NCI-H345 (cell line): ENCODE data around the gene MTURN.

Source experiments
- DNase-seq: peaks from one replicate; lab custom pipeline; 2025; lab: John Stamatoyannopoulos, UW

MTURN gene

DNA sequence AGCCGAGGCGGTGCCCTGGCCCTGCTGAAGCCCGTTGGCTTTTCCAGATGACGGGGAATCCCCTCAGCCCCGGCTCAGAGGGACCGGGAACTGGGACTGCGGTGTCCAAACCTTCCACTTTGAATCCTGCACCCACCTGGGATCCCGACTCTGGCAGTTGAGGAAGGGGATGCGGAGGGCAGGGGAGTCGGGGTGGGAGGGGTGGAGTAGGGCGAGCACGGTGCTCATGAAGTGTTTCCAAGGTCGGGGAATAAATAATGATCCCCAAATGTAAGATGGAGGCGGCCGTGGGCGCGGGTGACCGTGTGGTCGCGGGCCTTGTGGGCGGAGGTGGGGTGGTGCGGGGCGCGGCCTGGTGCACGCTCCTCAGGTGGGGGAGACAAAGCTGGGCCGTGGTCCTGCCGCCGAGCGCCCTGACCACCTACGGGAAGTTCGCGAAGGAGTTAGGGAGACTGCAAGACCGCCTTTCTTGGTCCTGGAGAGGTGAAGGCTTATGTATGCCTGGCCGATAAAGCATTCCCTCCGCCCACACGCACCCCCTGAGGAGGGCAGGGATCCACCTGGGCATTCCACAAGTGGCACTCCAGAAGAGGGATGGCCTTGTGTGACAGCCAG lies 1.4 kb downstream of the MTURN start:
- DNase-seq, result peak; percentile 76

GRCh38 chr7:30136743-30137485 lies 2.1 kb downstream of the MTURN start:
- DNase-seq, result no peak

DNA sequence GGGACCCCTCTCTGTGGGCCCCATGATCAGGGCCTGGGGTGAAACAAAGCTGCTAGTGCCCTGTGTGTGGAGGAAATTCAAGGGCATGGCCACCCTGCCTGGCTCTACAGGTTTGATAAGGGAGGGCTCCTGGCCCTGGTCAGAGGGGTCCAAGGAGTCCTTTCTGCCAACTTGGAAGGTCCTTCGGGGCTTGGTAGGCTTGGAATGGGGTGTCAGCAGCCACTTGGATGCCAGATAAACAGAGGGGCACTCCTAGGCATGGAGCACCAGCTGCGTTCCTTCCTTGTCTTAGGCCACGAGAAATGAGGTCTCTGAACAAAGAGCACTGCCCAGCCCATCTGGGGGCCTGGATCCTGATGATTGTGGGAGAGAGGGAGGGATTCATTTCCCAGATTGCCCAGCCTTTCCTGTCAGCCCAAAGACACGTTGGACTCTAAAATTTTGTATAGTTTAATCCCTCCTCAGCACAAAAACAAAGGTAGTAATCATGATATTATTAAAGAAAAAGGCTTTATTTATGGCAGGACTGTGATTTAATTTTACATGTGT lies 5.1 kb downstream of the MTURN start:
- no peak for DNase-seq

DNA sequence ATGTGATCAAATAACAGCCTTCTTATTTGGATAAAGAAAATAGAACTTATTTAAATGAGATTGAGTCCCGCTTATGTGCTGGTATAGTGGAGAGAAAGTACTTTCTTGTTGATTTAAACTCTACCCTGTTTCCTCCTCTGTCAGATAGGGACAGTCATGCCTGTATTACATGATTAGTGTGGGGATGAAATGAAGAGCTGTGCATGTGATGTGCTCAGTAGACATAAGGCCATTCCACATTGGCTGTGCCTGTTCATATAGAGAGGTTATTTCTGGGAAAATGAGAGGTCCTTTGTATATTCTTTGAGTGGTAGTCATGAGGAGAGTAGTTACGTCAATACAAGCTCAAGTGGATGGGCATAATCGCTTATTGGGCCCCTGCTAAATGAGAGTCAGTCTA lies 5.7 kb downstream of the MTURN start:
- DNase-seq, result no peak

DNA sequence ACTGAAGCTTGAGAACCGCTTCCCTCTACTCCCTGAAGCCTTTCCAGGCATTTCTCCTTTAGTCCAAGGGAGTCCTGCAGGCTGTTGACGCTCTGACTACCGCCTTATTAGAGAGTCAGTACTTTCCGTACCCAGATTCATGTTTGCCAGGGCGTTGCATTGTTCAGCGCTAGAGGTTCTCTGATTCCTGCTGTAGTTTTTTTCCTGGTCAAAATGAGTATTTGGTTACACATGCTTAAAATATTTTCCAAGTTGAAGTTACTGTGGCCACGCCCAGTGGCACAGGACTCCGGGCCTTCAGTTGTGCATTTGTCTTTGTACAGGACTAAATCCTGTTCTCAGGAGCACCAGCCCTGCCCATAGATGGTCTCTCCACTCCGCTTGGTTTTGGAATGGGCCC lies 7.9 kb downstream of the MTURN start:
- peak; percentile 46 for DNase-seq

GRCh38 chr7:30143748-30144251 lies 9.0 kb downstream of the MTURN start:
- DNase-seq, result peak; percentile 96

DNA sequence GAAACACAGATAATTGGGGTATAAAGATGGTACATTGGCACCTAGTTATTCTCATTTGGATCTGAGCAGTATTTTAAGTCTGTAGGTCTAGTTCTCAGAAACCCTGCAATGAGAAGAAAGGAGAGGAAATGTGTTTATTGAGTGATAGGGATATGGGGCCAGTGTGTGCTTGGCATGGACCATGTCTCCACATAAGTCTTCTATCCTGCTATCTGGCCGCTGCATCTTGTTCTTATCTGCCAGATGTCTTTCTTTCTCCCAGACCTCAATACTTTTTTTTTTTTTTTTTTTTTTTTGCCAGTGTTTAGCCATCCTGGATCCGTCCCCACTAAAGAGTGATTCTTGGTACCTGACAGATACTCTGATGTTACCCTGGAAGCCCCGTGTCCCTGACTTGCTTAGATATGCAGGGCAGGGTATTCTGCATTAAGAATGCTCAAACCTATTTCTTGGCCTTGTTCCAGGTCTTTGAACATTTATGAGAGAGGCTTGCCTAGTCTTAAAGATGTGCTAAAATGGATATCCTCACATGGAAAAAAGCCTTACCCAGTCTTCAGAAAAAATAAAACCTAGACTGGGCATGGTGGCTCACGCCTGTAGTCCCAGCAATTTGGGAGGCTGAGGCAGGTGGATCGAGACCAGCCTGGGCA lies 10.0 kb downstream of the MTURN start:
- DNase-seq, result no peak

DNA sequence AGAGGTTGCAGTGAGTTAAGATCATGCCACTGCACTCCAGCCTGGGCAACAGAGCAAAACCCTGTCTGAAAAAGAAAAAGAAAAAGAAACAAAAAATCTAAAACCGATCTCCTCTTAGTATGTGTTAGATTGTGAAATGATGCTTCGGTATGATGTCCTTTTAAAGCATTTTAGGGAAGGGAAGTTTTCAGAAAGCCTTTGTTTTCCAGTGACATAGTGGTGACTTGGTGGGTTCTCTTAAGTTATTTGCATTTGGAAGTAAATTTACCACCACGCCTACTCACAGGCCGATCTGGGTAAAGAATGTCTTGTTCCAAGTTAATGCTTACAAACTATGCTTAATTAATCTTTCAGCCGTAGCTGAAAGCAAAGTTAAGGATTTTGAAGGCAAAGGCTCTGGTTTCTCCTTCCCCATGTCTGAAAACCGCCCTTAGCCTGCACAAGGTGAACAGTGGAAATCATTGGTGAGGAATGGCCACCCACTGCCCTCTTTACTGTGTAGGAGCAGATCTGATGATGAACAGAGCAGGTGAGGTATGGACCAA lies 10.7 kb downstream of the MTURN start:
- no peak for DNase-seq

GRCh38 chr7:30146127-30146612 lies 11.4 kb downstream of the MTURN start:
- DNase-seq, result peak; percentile 87

DNA sequence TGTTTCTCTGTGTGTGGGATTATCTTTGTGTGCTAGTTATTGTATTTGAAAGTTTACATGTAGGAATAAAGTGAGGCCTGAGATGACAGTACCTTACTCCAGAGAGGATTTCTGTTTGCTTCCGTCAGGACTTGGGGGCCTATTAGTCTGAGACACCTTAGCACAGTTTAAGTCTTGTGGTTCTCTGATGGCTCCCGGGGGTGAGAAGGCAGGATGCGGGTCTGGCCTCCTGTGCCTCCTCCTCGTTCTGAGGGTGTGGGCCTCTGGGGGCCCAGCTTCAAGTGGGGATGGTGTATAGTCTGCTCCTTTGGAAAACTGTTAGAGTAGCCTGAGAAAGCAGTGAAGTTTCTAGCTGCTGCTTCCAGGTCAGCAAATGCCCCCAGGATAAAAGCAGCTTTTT lies 12.4 kb downstream of the MTURN start:
- DNase-seq, result no peak

DNA sequence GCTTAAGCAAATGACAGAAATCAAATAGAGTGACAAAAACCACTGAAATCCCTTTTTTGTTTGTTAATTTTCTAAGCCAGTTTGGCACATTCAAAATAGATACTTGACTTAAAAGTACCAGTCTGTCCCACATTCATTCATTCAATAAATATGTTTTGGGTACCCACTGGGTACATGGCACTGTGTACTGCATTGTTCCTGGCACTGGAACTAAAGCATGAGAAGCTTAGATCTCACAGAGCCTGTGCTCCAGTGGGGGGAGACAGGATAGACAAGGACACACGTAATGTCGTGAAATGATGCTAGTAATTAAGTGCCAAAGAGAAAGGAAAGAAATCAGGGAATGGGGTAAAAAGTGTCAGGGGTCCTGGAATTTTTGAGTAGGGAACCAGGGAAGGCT lies 13.0 kb downstream of the MTURN start:
- no peak for DNase-seq

DNA sequence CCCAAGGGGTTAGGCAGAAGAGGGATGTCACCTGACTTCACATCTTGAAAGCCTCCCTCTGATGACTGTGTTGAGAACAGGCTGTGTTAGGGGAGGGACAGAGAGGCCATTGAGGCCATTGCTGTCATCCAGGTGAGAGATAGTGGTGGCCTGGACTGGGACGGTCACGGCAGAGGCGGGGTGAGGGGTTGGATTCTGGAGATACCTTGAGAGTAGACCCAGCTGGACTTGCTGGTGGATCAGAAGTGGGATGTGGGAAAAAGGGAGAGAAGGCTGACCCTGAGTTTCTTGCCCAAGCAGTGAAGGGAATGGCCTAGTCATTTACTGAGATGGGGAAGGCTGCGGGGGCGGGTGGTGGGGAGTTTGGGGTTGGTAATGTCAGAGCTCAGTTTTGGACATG lies 13.6 kb downstream of the MTURN start:
- no peak for DNase-seq

- peak; percentile 60 for DNase-seq
Observed at GRCh38 chr7:30148951-30149459, 14.2 kb downstream of the MTURN start.

DNA sequence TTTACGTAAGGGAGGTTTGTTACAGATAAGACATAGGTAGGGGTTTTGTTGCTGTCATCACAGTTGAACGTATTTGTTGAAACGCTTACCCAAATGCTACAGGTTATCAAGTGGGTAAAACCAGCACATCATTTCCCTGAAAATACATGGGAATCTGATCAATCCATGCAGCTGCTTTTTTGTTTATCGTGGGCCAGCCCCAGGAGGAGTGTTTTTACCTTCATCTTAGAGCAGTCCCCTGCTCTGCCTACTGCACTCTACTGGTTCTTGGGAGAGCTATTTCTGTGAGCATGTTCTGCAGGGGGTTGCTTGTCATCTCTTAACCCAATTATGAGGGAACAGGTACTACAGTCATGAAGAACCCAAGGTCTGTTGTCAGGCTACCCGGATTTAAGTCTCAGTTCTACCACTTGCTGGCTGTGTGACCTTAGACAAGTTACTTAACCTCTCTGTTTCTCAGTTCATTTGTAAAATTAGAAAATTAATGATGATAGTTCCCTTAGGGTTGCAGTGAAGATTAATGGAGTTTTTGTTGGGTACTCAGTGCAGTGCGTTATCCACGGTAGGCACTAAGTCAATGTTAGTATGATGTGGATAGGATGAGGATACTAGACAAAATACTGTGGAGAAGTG lies 15.0 kb downstream of the MTURN start:
- DNase-seq, result no peak

DNA sequence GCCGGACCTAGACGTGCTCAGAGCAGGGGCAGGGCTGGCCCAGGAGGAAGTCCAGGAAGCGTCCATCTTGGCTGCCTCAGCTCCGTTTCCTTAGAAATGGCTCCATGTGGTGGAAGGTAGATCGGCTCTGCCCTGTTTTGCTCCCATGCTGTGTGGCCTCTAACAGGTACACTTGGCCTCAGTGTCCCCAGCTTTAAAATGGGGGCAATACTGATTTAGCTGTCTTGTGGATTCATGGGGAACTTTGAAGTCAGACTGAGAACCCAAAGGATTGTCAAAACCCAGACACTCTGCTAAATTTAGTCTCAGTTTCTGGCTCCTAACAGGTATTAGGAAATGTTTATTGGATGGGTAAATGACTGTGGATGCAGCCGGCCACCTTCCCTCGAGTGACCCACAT lies 15.9 kb downstream of the MTURN start:
- no peak for DNase-seq

DNA sequence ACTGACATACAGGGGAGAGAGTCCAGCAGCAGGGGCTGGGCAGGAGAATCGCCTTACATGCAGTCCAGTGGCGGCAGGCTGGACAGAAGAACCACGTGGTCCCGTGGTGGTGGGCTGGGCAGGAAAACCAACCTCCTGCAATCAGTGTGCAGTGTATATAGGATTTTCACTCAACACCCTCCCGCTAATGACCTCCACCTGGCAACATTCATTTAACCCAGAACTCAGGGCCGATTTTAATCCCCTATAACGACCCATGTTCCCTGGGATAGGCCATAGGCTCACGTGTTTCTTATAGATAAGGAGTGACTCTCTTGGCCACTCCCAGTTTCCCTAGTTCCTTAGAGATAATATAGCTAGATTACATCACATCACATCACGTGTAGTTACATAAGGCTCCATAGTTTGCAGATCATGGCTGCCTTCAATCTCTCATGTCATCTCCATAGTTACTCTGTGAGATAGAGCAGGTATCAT lies 19.4 kb downstream of the MTURN start:
- DNase-seq, result no peak

DNA sequence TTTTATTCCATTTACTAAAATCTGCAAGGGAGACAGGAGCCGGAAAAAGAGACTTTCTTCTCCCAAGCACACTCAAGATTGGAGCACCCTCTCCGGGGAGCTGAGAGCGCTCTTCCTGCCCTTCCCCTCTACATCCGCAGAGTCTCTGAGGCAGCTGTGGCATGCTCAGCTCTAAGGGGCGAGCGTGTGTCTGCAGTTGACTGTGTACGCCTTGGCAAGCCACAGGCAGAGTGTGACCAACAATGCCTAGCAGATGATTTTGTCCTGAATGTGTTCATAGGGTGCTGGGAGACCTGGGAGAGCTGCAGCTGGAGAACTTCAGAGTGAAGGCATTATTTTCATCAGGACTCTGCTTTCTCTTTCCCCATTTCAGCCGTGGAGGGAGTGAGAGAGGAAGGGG lies 20.7 kb downstream of the MTURN start:
- DNase-seq, result no peak

- no peak for DNase-seq
Observed at GRCh38 chr7:30157204-30157603, 22.4 kb downstream of the MTURN start.

DNA sequence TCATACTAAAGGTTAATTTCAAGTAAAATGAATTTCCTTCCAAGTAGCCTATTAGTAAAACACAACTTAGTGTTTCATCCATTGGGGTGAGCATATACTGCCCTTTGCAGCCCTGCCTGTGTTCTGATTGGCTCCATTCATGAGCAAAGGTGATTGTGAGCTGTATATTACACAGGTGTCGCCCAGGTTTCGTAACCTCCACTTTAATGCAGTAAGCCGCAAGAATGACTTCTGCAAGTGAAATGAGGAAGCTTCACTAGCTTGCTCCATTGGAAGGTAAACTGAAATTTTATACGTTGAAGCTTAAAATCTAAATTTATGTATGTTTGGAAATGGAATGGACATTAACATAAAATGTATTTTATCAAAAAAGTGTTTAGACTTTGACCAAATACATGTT lies 24.4 kb downstream of the MTURN start:
- no peak for DNase-seq

GRCh38 chr7:30159698-30160143 lies 24.9 kb downstream of the MTURN start:
- DNase-seq, result peak; percentile 41

- no peak for DNase-seq
Observed at GRCh38 chr7:30160329-30160728, 25.5 kb downstream of the MTURN start.

- no peak for DNase-seq
Observed at GRCh38 chr7:30162133-30162532, 27.3 kb downstream of the MTURN start.
